A673 (cell line): Measurements from ENCODE around the gene CTTNBP2NL. TPM values are rescaled to one million over a fixed set of nuclear protein-coding genes. Genes with fewer than 3 reads are reported as not detected.

ENCODE experiments used
- BruUV-seq: library from RNA; stranded (reverse); fragments of 400-500 nt; replicated peaks from 2 replicates; lab custom pipeline; 2021; lab: Mats Ljungman, UMichigan
- CTCF ChIA-PET: fragments of 300-600 bp; sonication (Branson Sonifier 250); formaldehyde crosslinking; loops from one replicate; lab custom pipeline; 2022; ENCODE audit warnings: antibody characterized with exemption; lab: Charles Lee
- POLR2A ChIA-PET: fragments of 300-600 bp; sonication (Branson Sonifier 250); formaldehyde crosslinking; loops from one replicate; lab custom pipeline; 2022; ENCODE audit warnings: antibody characterized with exemption; ENCODE audit not compliant: low non-redundant PET; lab: Charles Lee
- DNase-seq: peaks from one replicate; pipeline ENCODE4 v3.0.0-alpha.2; 2015; ENCODE audit warnings: low spot score
- H3K27ac ChIP-seq: fragments of 200-600 bp; sonication (generic); 2 replicates; pipeline ENCODE4 v1.5.1; 2016; ENCODE audit warnings: mixed run types, low read depth, mild to moderate bottlenecking, mixed read lengths, antibody characterized with exemption, low read length; ENCODE audit not compliant: poor library complexity, severe bottlenecking
- H3K27me3 ChIP-seq: fragments of 200-600 bp; sonication (generic); replicated peaks from 2 replicates; pipeline ENCODE4 v1.6.1; 2017; ENCODE audit warnings: mixed run types, low read depth, mild to moderate bottlenecking, mixed read lengths, antibody characterized with exemption, low read length; ENCODE audit not compliant: insufficient read depth, poor library complexity
- H3K36me3 ChIP-seq: fragments of 200-600 bp; sonication (generic); 2 replicates; pipeline ENCODE4 v1.6.1; 2016; ENCODE audit warnings: mixed run types, mild to moderate bottlenecking, mixed read lengths, antibody characterized with exemption, low read length; ENCODE audit not compliant: insufficient read depth, poor library complexity, severe bottlenecking
- H3K4me1 ChIP-seq: fragments of 200-600 bp; sonication (generic); 2 replicates; pipeline ENCODE4 v1.6.1; 2017; ENCODE audit warnings: mixed run types, mild to moderate bottlenecking, mixed read lengths, antibody characterized with exemption, low read length; ENCODE audit not compliant: insufficient read depth, poor library complexity, severe bottlenecking
- H3K4me3 ChIP-seq: fragments of 200-600 bp; sonication (generic); 2 replicates; pipeline ENCODE4 v1.5.1; 2016; ENCODE audit warnings: low read depth, mixed run types, mild to moderate bottlenecking, mixed read lengths, low read length; ENCODE audit not compliant: poor library complexity, severe bottlenecking
- H3K9me3 ChIP-seq: fragments of 200-600 bp; sonication (generic); 2 replicates; pipeline ENCODE4 v1.6.1; 2016; ENCODE audit warnings: mixed run types, low read depth, mild to moderate bottlenecking, mixed read lengths, antibody characterized with exemption, low read length; ENCODE audit not compliant: poor library complexity, severe bottlenecking
- CTCF ChIP-seq: fragments of 300-800, 200-600 bp; sonication (generic); conservative IDR thresholded peaks from 2 replicates; pipeline ENCODE4 v1.5.1; 2017; ENCODE audit warnings: low read depth, mild to moderate bottlenecking, antibody characterized with exemption, low read length, moderate library complexity, mixed read lengths
- EZH2 ChIP-seq: fragments of 200-600 bp; sonication (generic); IDR thresholded peaks from 2 replicates; pipeline ENCODE4 v1.6.1; 2017; ENCODE audit warnings: borderline replicate concordance, low read depth, mild to moderate bottlenecking, mixed read lengths, antibody characterized with exemption, low read length; ENCODE audit not compliant: poor library complexity, severe bottlenecking
- intact Hi-C: fragments of 100-400 bp; cut with micrococcal nuclease; formaldehyde crosslinking; loops from one replicate; pipeline ENCODE4 v1.10.0; 2022; ENCODE audit not compliant: unreplicated experiment
- total RNA-seq: library from RNA; stranded (reverse); gene quantifications from 2 replicates; pipeline ENCODE4 v1.2.3, GENCODE V29; 2021

Gene CTTNBP2NL
- total RNA-seq, 1 experiment from 2014 or later: 32.7 TPM

GRCh38 chr1:112496290-112496689 lies 100.3 kb downstream of the CTTNBP2NL start:
- no peak for DNase-seq
- Histone ChIP-seq H3K4me1 (no peaks in the 10 kb centered on the region), H3K9me3 (no peaks in the 10 kb centered on the region), H3K27me3 (no peaks in the 10 kb centered on the region), H3K36me3 (no peaks in the 10 kb centered on the region), H3K4me3 (no peak overlapping the region), H3K27ac (no peak overlapping the region)
- ChIA-PET POLR2A (no interaction called here), CTCF (no interaction called here)
- no TSS peak for BruUV-seq
- intact Hi-C loops: no loop called here
- TF ChIP-seq CTCF (no peak), EZH2 (no peak)

- CTCF ChIA-PET: interaction anchor here (0.6 to 1.2 kb wide), 5 partner anchors 112 to 300 kb away, joined by 3 to 10 read pairs (median 4); partner anchors contain the start of gene MOV10
- Histone ChIP-seq H3K9me3 (no peaks in the 10 kb centered on the region), H3K36me3 (no peaks in the 10 kb centered on the region), H3K27me3 (no peaks in the 10 kb centered on the region), H3K4me3 (peak overlapping the region; percentile 55), H3K4me1 (no peaks in the 10 kb centered on the region), H3K27ac (no peak overlapping the region)
- intact Hi-C loops: loop anchor here (2.0 to 5.0 kb wide), 2 partner anchors 117 to 205 kb away; partner anchors contain the start of genes CAPZA1, RHOC and ST7L
- BruUV-seq: no TSS peak
- TF ChIP-seq CTCF (peak; percentile 75), EZH2 (no peak)
- DNase-seq: peak; percentile 78
- POLR2A ChIA-PET: no interaction called here
Measured at GRCh38 chr1:112501810-112502641, 106.0 kb downstream of the CTTNBP2NL start.

GRCh38 chr1:112502826-112503225 lies 106.8 kb downstream of the CTTNBP2NL start:
- ChIA-PET CTCF (no interaction called here), POLR2A (no interaction called here)
- DNase-seq: peak; percentile 60
- intact Hi-C loops: loop anchor here (5.0 kb wide), 1 partner anchor 204 kb away; the partner anchor contains the start of gene RHOC
- no peaks in the 10 kb centered on the region for H3K9me3 ChIP-seq
- BruUV-seq: no TSS peak
- H3K27ac ChIP-seq: no peak overlapping the region
- H3K4me1 ChIP-seq: no peaks in the 10 kb centered on the region
- no peaks in the 10 kb centered on the region for H3K27me3 ChIP-seq
- no peak overlapping the region for H3K4me3 ChIP-seq
- TF ChIP-seq EZH2 (no peak), CTCF (no peak)
- no peaks in the 10 kb centered on the region for H3K36me3 ChIP-seq
